C4-2B (cell line): ENCODE results near the gene PAK2.

Experiments
- CTCF ChIP-seq: fragments of 450-650 bp; conservative IDR thresholded peaks from 2 replicates; pipeline ENCODE4 v1.5.1; 2017; ENCODE audit warnings: mild to moderate bottlenecking
- ZFX ChIP-seq: fragments of 450-650 bp; IDR thresholded peaks from 2 replicates; pipeline ENCODE4 v1.6.1; 2017

- TF ChIP-seq CTCF (no peak), ZFX (no peak)
Observed at GRCh38 chr3:196800742-196801434, 61.2 kb downstream of the PAK2 start.
